B cell (primary cell): ENCODE data around the gene TCF15.

Source experiments
- CTCF ChIP-seq: fragments of 200-600 bp; IDR thresholded peaks from one replicate; pipeline ENCODE4 v1.8.0; 2022; ENCODE audit warnings: antibody characterized with exemption, mild to moderate bottlenecking
- EZH2 ChIP-seq: IDR thresholded peaks from 2 replicates; pipeline ENCODE4 v1.6.1; 2012; ENCODE audit warnings: borderline replicate concordance, low read depth, mild to moderate bottlenecking, moderate library complexity, low read length; ENCODE audit not compliant: insufficient read depth, poor library complexity, severe bottlenecking

- no peak for TF ChIP-seq CTCF
- TF ChIP-seq EZH2, result no peak
These were observed 13.6 kb upstream of the TCF15 start for GRCh38 chr20:623704-624103.
